ENCODE measurements around the gene ZFP36.

Gene ZFP36

GRCh38 chr19:39423258-39424086 lies 16.8 kb downstream of the ZFP36 start:
- no peak for DNase-seq

- DNase-seq: no peak
Measured at GRCh38 chr19:39424934-39425333, 18.3 kb downstream of the ZFP36 start.

- no peak for DNase-seq
Measured at GRCh38 chr19:39425744-39426143, 19.1 kb downstream of the ZFP36 start.

GRCh38 chr19:39426170-39426569 lies 19.5 kb downstream of the ZFP36 start:
- no peak for DNase-seq

- no peak for DNase-seq
Measured at GRCh38 chr19:39427707-39428106, 21.1 kb downstream of the ZFP36 start.

- no peak for DNase-seq
Measured at GRCh38 chr19:39428283-39429112, 21.9 kb downstream of the ZFP36 start.

GRCh38 chr19:39430675-39431593 lies 24.3 kb downstream of the ZFP36 start:
- DNase-seq: no peak

GRCh38 chr19:39432677-39433025 lies 26.0 kb downstream of the ZFP36 start:
- DNase-seq: no peak

- DNase-seq: no peak
Measured at GRCh38 chr19:39433480-39434079, 26.9 kb downstream of the ZFP36 start.

- DNase-seq: no peak
Measured at GRCh38 chr19:39434123-39435076, 27.8 kb downstream of the ZFP36 start.

GRCh38 chr19:39435499-39436349 lies 29.1 kb downstream of the ZFP36 start, which contains the start of gene RPS16:
TSS of gene RPS16 (minus strand) at chr19:39435949. CDS start at chr19:39435895, 54 bp downstream.
- DNase-seq: peak; percentile 97

GRCh38 chr19:39436350-39436716 lies 29.7 kb downstream of the ZFP36 start:
- DNase-seq: no peak

GRCh38 chr19:39438270-39438934 lies 31.8 kb downstream of the ZFP36 start:
- DNase-seq: no peak

- no peak for DNase-seq
Measured at GRCh38 chr19:39444598-39445195, 38.0 kb downstream of the ZFP36 start.

GRCh38 chr19:39445196-39446111 lies 38.8 kb downstream of the ZFP36 start, which contains the start of gene SUPT5H:
TSS of gene SUPT5H (plus strand) at chr19:39445582. CDS start at chr19:39445891, 309 bp downstream.
- peak; percentile 97 for DNase-seq

- no peak for DNase-seq
Measured at GRCh38 chr19:39446365-39447084, 39.9 kb downstream of the ZFP36 start.

GRCh38 chr19:39448271-39448670 lies 41.6 kb downstream of the ZFP36 start:
- no peak for DNase-seq

Measured in NCI-H774 (cell line).